Left lung (tissue), 10 donors: Measurements from ENCODE around the gene FMNL3. TPM values are rescaled to one million over a fixed set of nuclear protein-coding genes. Genes with fewer than 3 reads are reported as not detected.

Experiments used
- ATAC-seq: fragments of 200-7000 bp; cut with Tn5 transposase; one replicate; pipeline ENCODE4 v1.9.1; 2020; ENCODE audit warnings: moderate library complexity
- DNase-seq, 4 donors: peaks; one replicate each; pipeline ENCODE4 v3.0.0-alpha.2; 2013 to 2020
- H3K27ac ChIP-seq, 2 donors: fragments of 200-600 bp; sonication (generic) in 1 of 2; one replicate each; pipeline versions ENCODE4 v1.5.0 to v1.8.0; 2020 to 2021
- H3K27me3 ChIP-seq, 2 donors: fragments of 200-600 bp; sonication (generic) in 1 of 2; one replicate each; pipeline versions ENCODE4 v1.5.0 to v1.8.0; 2020 to 2021
- H3K36me3 ChIP-seq, 2 donors: fragments of 200-600 bp; sonication (generic) in 1 of 2; one replicate each; pipeline versions ENCODE4 v1.5.0 to v1.8.0; 2020 to 2021
- H3K4me1 ChIP-seq, 2 donors: fragments of 200-600 bp; one replicate each; pipeline ENCODE4 v1.8.0; 2021
- H3K4me3 ChIP-seq, 2 donors: fragments of 200-600 bp; sonication (generic) in 1 of 2; one replicate each; pipeline versions ENCODE4 v1.5.0 to v1.8.0; 2020 to 2021; ENCODE audit warnings: mild to moderate bottlenecking in 1 of 2
- H3K9me3 ChIP-seq, 2 donors: fragments of 200-600 bp; sonication (generic) in 1 of 2; one replicate each; pipeline versions ENCODE4 v1.5.0 to v1.8.0; 2020 to 2021
- CTCF ChIP-seq, 2 donors: fragments of 200-600 bp; sonication (generic) in 1 of 2; IDR thresholded peaks; one replicate each; pipeline versions ENCODE4 v1.5.0 to v1.8.0; 2021; ENCODE audit warnings: antibody characterized with exemption in 2 of 2
- intact Hi-C, 2 donors: fragments of 100-400 bp; cut with DNase I; formaldehyde crosslinking; loops; one replicate each; pipeline versions ENCODE4 v1.11.2 to v1.14.2; 2022
- polyA plus RNA-seq, 6 donors: library from polyadenylated mRNA; unstranded; fragments of 120-200 nt; gene quantifications; one replicate each; pipeline ENCODE4 v1.2.1, GENCODE V29; 2013; ENCODE audit not compliant: insufficient read length in 6 of 6
- total RNA-seq, 2 donors: library from RNA; stranded (reverse); fragmentation: NEBNext Ultra II Directional; extraction: Animal tissue kit (Norgen Biotek cat#: 25700); gene quantifications; one replicate each; pipeline ENCODE4 v1.2.1, GENCODE V29; 2021
- donor health status: DM: no; HTN: yes; CAD: no.
- donor health status: DM: no; HTN: no; CAD: no.

FMNL3 gene
- total and polyA plus RNA-seq, 8 donors, result 30.0 to 61.7 (median 57.5) TPM

- ATAC-seq, result no peak
- Histone ChIP-seq H3K27ac (no peak overlapping the region), H3K27me3 (no peaks in the 10 kb centered on the region), H3K36me3 (no peaks in the 10 kb centered on the region), H3K4me1 (no peaks in the 10 kb centered on the region), H3K4me3 (no peak overlapping the region), H3K9me3 (no peaks in the 10 kb centered on the region)
- TF ChIP-seq CTCF (IDR thresholded peaks at IDR 0.05), result no peak
- intact Hi-C loops, result no loop called here
- no peak for DNase-seq
Observed at GRCh38 chr12:49604856-49605255, 102.3 kb downstream of the FMNL3 start.

- H3K4me1 ChIP-seq, result no peaks in the 10 kb centered on the region
- no peaks in the 10 kb centered on the region for H3K27me3 ChIP-seq
- TF ChIP-seq CTCF (IDR thresholded peaks at IDR 0.05), result no peak
- DNase-seq (no peak), ATAC-seq (no peak)
- H3K27ac ChIP-seq, result no peak overlapping the region
- intact Hi-C loops, result no loop called here
- H3K9me3 ChIP-seq, result no peaks in the 10 kb centered on the region
- H3K36me3 ChIP-seq, result no peaks in the 10 kb centered on the region
- H3K4me3 ChIP-seq, result no peak overlapping the region
Observed at GRCh38 chr12:49603721-49604120, 103.5 kb downstream of the FMNL3 start.

- Histone ChIP-seq H3K27ac (no peak overlapping the region), H3K4me1 (no peaks in the 10 kb centered on the region), H3K9me3 (no peaks in the 10 kb centered on the region), H3K27me3 (no peaks in the 10 kb centered on the region), H3K36me3 (no peaks in the 10 kb centered on the region), H3K4me3 (no peak overlapping the region)
- DNase-seq, result no peak
- intact Hi-C loops, result no loop called here
- ATAC-seq, result no peak
- no peak for TF ChIP-seq CTCF (IDR thresholded peaks at IDR 0.05)
Observed at GRCh38 chr12:49599961-49600360, 107.2 kb downstream of the FMNL3 start.

GRCh38 chr12:49598527-49598926 lies 108.7 kb downstream of the FMNL3 start:
- no peaks in the 10 kb centered on the region for H3K9me3 ChIP-seq
- no peaks in the 10 kb centered on the region for H3K27me3 ChIP-seq
- no peak for ATAC-seq

More at GRCh38 chr12:49598527-49598926, 108.7 kb downstream of the FMNL3 start:
- Histone ChIP-seq H3K4me1 (no peaks in the 10 kb centered on the region), H3K36me3 (no peaks in the 10 kb centered on the region), H3K4me3 (no peak overlapping the region), H3K27ac (no peak overlapping the region)
- intact Hi-C loops, result no loop called here
- no peak for TF ChIP-seq CTCF (IDR thresholded peaks at IDR 0.05)
- DNase-seq, result no peak
